ENCODE measurements around the gene PCSK6.
"Not testable (repeated sequence)": the region's sequence is repeated elsewhere in the genome, so short reads cannot be mapped to it uniquely, and the experiment has no call there.

The PCSK6 gene

GRCh38 chr15:101373577-101373976, 115.9 kb downstream of the PCSK6 start:
- no peak for DNase-seq

GRCh38 chr15:101372960-101373525, 116.5 kb downstream of the PCSK6 start:
- DNase-seq = no peak

GRCh38 chr15:101372149-101372577, 117.3 kb downstream of the PCSK6 start:
- peak; percentile 43 for DNase-seq

GRCh38 chr15:101371519-101371918, 118.0 kb downstream of the PCSK6 start:
- DNase-seq = no peak

GRCh38 chr15:101371081-101371480, 118.4 kb downstream of the PCSK6 start:
- DNase-seq = no peak

- no peak for DNase-seq
These were observed 119.0 kb downstream of the PCSK6 start for GRCh38 chr15:101370330-101371024.

- DNase-seq = no peak
These were observed 119.8 kb downstream of the PCSK6 start for GRCh38 chr15:101369676-101370075.

- no peak for DNase-seq
These were observed 120.5 kb downstream of the PCSK6 start for GRCh38 chr15:101368861-101369642.

- DNase-seq = no peak
These were observed 121.3 kb downstream of the PCSK6 start for GRCh38 chr15:101368086-101368780.

- DNase-seq = no peak
These were observed 122.7 kb downstream of the PCSK6 start for GRCh38 chr15:101366853-101367252.

- no peak for DNase-seq
These were observed 126.4 kb downstream of the PCSK6 start for GRCh38 chr15:101362986-101363566.

GRCh38 chr15:101362359-101362758, 127.1 kb downstream of the PCSK6 start:
- no peak for DNase-seq

GRCh38 chr15:101361418-101361817, 128.1 kb downstream of the PCSK6 start:
- no peak for DNase-seq

- DNase-seq = no peak
These were observed 130.1 kb downstream of the PCSK6 start for GRCh38 chr15:101359365-101359947.

- peak; percentile 28 for DNase-seq
These were observed 130.6 kb downstream of the PCSK6 start for GRCh38 chr15:101358895-101359294.

- DNase-seq = no peak
These were observed 131.6 kb downstream of the PCSK6 start for GRCh38 chr15:101357885-101358284.

GRCh38 chr15:101357333-101357732, 132.2 kb downstream of the PCSK6 start:
- DNase-seq = no peak

- DNase-seq = not testable (repeated sequence)
These were observed 132.9 kb downstream of the PCSK6 start for GRCh38 chr15:101356512-101357172.

GRCh38 chr15:101355678-101356464, 133.6 kb downstream of the PCSK6 start:
- no peak for DNase-seq

GRCh38 chr15:101354891-101355623, 134.4 kb downstream of the PCSK6 start:
- DNase-seq = no peak

All from fibroblast of skin of right quadriceps (primary cell).